ENCODE data around the gene SH3RF3. TPM values are rescaled to one million over a fixed set of nuclear protein-coding genes. Genes with fewer than 3 reads are reported as not detected.

SH3RF3 gene
- total RNA-seq, 4 donors from 2014 or later: 2.8 to 5.7 (median 3.0) TPM

- H3K36me3 ChIP-seq: no peaks in the 10 kb centered on the region
- H3K4me3 ChIP-seq: no peak overlapping the region
- peaks cover 7 to 9% of the 10 kb centered on the region in 2 donors for H3K4me1 ChIP-seq
- H3K27me3 ChIP-seq: no peaks in the 10 kb centered on the region
- intact Hi-C loops (cut with DNase I; ENCODE audit: low total_unique reads) (no loop called here), in situ Hi-C loops (cut with MboI; ENCODE audit: low sequenced_read_pairs in 4 of 4) (loop anchor here in 1 of 4 donors (25.0 kb wide), 1 partner anchor 176 kb away; the partner anchor contains the start of gene SH3RF3)
- DNase-seq (no peak), ATAC-seq (no peak)
- no peak overlapping the region for H3K27ac ChIP-seq
- TF ChIP-seq POLR2A (IDR thresholded peaks at IDR 0.05) (no peak), CTCF (IDR thresholded peaks at IDR 0.05 in 4 of 5, conservative IDR thresholded peaks at IDR 0.05 in 1 of 5) (no peak)
- no peaks in the 10 kb centered on the region for H3K9me3 ChIP-seq
Observed at GRCh38 chr2:109312902-109313301, 183.9 kb downstream of the SH3RF3 start.

GRCh38 chr2:109313343-109313742 lies 184.3 kb downstream of the SH3RF3 start:
- H3K27ac ChIP-seq: no peak overlapping the region
- in situ Hi-C loops (cut with MboI; ENCODE audit: low sequenced_read_pairs in 4 of 4) (loop anchor here in 1 of 4 donors (25.0 kb wide), 1 partner anchor 176 kb away; the partner anchor contains the start of gene SH3RF3), intact Hi-C loops (cut with DNase I; ENCODE audit: low total_unique reads) (no loop called here)
- TF ChIP-seq CTCF (IDR thresholded peaks at IDR 0.05 in 4 of 5, conservative IDR thresholded peaks at IDR 0.05 in 1 of 5) (no peak), POLR2A (IDR thresholded peaks at IDR 0.05) (no peak)
- H3K36me3 ChIP-seq: no peaks in the 10 kb centered on the region
- H3K4me3 ChIP-seq: no peak overlapping the region
- H3K27me3 ChIP-seq: no peaks in the 10 kb centered on the region
- H3K4me1 ChIP-seq: peaks cover 11 to 13% of the 10 kb centered on the region in 2 donors
- DNase-seq (no peak), ATAC-seq (no peak)
- H3K9me3 ChIP-seq: no peaks in the 10 kb centered on the region

- intact Hi-C loops (cut with DNase I; ENCODE audit: low total_unique reads): loop anchor here (5.0 kb wide), 1 partner anchor 121 kb away; no protein-coding TSS in a partner anchor
- Histone ChIP-seq H3K9me3 (no peaks in the 10 kb centered on the region), H3K36me3 (no peaks in the 10 kb centered on the region), H3K4me3 (no peak overlapping the region), H3K27ac (no peak overlapping the region), H3K4me1 (peaks cover 30 to 34% of the 10 kb centered on the region in 2 donors), H3K27me3 (no peaks in the 10 kb centered on the region)
- ATAC-seq: no peak
- no peak for TF ChIP-seq POLR2A (IDR thresholded peaks at IDR 0.05)
- no peak for TF ChIP-seq CTCF (IDR thresholded peaks at IDR 0.05 in 4 of 5, conservative IDR thresholded peaks at IDR 0.05 in 1 of 5)
- in situ Hi-C loops (cut with MboI; ENCODE audit: low sequenced_read_pairs in 4 of 4): loop anchor here in 1 of 4 donors (25.0 kb wide), 1 partner anchor 179 kb away; the partner anchor contains the start of gene SH3RF3
- DNase-seq: no peak
Observed at GRCh38 chr2:109316091-109316490, 187.1 kb downstream of the SH3RF3 start.

- Histone ChIP-seq H3K9me3 (no peaks in the 10 kb centered on the region), H3K4me1 (peaks cover 42 to 49% of the 10 kb centered on the region in 2 donors), H3K4me3 (peak overlapping the region in 3 of 4 donors; percentile 7 to 29 (median 19)), H3K36me3 (no peaks in the 10 kb centered on the region), H3K27me3 (no peaks in the 10 kb centered on the region), H3K27ac (peak overlapping the region; percentile 68 to 77 (median 74))
- peak in 1 of 2 donors; percentile 25 for DNase-seq
- intact Hi-C loops (cut with DNase I; ENCODE audit: low total_unique reads) (loop anchor here (2.0 to 5.0 kb wide), 2 partner anchors 120 to 189 kb away; partner anchors contain the start of gene SH3RF3), in situ Hi-C loops (cut with MboI; ENCODE audit: low sequenced_read_pairs in 4 of 4) (loop anchor here in 1 of 4 donors (25.0 kb wide), 1 partner anchor 180 kb away; the partner anchor contains the start of gene SH3RF3)
- peak in 1 of 2 donors; percentile 55 for ATAC-seq
- TF ChIP-seq CTCF (IDR thresholded peaks at IDR 0.05 in 4 of 5, conservative IDR thresholded peaks at IDR 0.05 in 1 of 5) (no peak), POLR2A (IDR thresholded peaks at IDR 0.05) (no peak)
Observed at GRCh38 chr2:109317471-109318095, 188.6 kb downstream of the SH3RF3 start.
